ENCODE results near the gene URAD.
A peak's percentile ranks its signal among the peaks of the same experiment; 100 is the strongest.

The URAD gene

GRCh38 chr13:28000567-28000966, 12.1 kb upstream of the URAD start:
- H4K20me1 ChIP-seq (ENCODE audit: insufficient read depth, low read length) = no peaks in the 10 kb centered on the region
- H3K9ac ChIP-seq (ENCODE audit: low read depth, low read length) = no peak overlapping the region
- no peaks in the 10 kb centered on the region for H3K4me1 ChIP-seq (ENCODE audit: insufficient read depth, low read length)
- no peak for TF ChIP-seq CTCF (IDR thresholded peaks at IDR 0.05; ENCODE audit: borderline replicate concordance, extremely low read depth, low read length, poor library complexity, severe bottlenecking)
- TF ChIP-seq EZH2 (IDR thresholded peaks at IDR 0.05; ENCODE audit: borderline replicate concordance, low read depth, low read length, severe bottlenecking) = no peak
- no peak overlapping the region for H3K4me2 ChIP-seq (ENCODE audit: insufficient read depth, low read length)
- no peaks in the 10 kb centered on the region for H3K36me3 ChIP-seq (ENCODE audit: insufficient read depth, low read length)
- no peaks in the 10 kb centered on the region for H3K9me3 ChIP-seq (ENCODE audit: insufficient read depth, low read length, severe bottlenecking)
- no peak overlapping the region for H2AFZ ChIP-seq (ENCODE audit: low read depth, low read length)
- H3K79me2 ChIP-seq (ENCODE audit: insufficient read depth, low read length) = no peaks in the 10 kb centered on the region
- ATAC-seq (ENCODE audit: insufficient read depth, low read depth) (no peak), DNase-seq (no peak)
- no peak overlapping the region for H3K4me3 ChIP-seq (ENCODE audit: low read depth in 1 of 2, low read length in 2 of 2)
- no peak overlapping the region for H3K27ac ChIP-seq (ENCODE audit: low read length)
- no peaks in the 10 kb centered on the region for H3K27me3 ChIP-seq (ENCODE audit: insufficient read depth, low read length, poor library complexity)

- DNase-seq = peak; percentile 54
- H3K79me2 ChIP-seq (ENCODE audit: insufficient read depth, low read length) = no peaks in the 10 kb centered on the region
- TF ChIP-seq CTCF (IDR thresholded peaks at IDR 0.05; ENCODE audit: borderline replicate concordance, extremely low read depth, low read length, poor library complexity, severe bottlenecking) (peak; percentile 66), EZH2 (IDR thresholded peaks at IDR 0.05; ENCODE audit: borderline replicate concordance, low read depth, low read length, severe bottlenecking) (no peak)
- H3K9me3 ChIP-seq (ENCODE audit: insufficient read depth, low read length, severe bottlenecking) = no peaks in the 10 kb centered on the region
- no peaks in the 10 kb centered on the region for H4K20me1 ChIP-seq (ENCODE audit: insufficient read depth, low read length)
- no peak overlapping the region for H3K4me2 ChIP-seq (ENCODE audit: insufficient read depth, low read length)
- no peak overlapping the region for H3K9ac ChIP-seq (ENCODE audit: low read depth, low read length)
- no peaks in the 10 kb centered on the region for H3K27me3 ChIP-seq (ENCODE audit: insufficient read depth, low read length, poor library complexity)
- H3K4me3 ChIP-seq (ENCODE audit: low read depth in 1 of 2, low read length in 2 of 2) = no peak overlapping the region
- H3K27ac ChIP-seq (ENCODE audit: low read length) = no peak overlapping the region
- no peaks in the 10 kb centered on the region for H3K36me3 ChIP-seq (ENCODE audit: insufficient read depth, low read length)
- no peaks in the 10 kb centered on the region for H3K4me1 ChIP-seq (ENCODE audit: insufficient read depth, low read length)
- ATAC-seq (ENCODE audit: insufficient read depth, low read depth) = peak; percentile 87
- no peak overlapping the region for H2AFZ ChIP-seq (ENCODE audit: low read depth, low read length)
These were observed 9.5 kb upstream of the URAD start for GRCh38 chr13:27997904-27998522.

- no peak overlapping the region for H3K9ac ChIP-seq (ENCODE audit: low read depth, low read length)
- no peak overlapping the region for H3K4me3 ChIP-seq (ENCODE audit: low read depth in 1 of 2, low read length in 2 of 2)
- no peaks in the 10 kb centered on the region for H3K9me3 ChIP-seq (ENCODE audit: insufficient read depth, low read length, severe bottlenecking)
- DNase-seq (no peak), ATAC-seq (ENCODE audit: insufficient read depth, low read depth) (no peak)
- TF ChIP-seq CTCF (IDR thresholded peaks at IDR 0.05; ENCODE audit: borderline replicate concordance, extremely low read depth, low read length, poor library complexity, severe bottlenecking) (no peak), EZH2 (IDR thresholded peaks at IDR 0.05; ENCODE audit: borderline replicate concordance, low read depth, low read length, severe bottlenecking) (no peak)
- no peak overlapping the region for H3K4me2 ChIP-seq (ENCODE audit: insufficient read depth, low read length)
- H3K4me1 ChIP-seq (ENCODE audit: insufficient read depth, low read length) = no peaks in the 10 kb centered on the region
- no peak overlapping the region for H3K27ac ChIP-seq (ENCODE audit: low read length)
- H3K79me2 ChIP-seq (ENCODE audit: insufficient read depth, low read length) = no peaks in the 10 kb centered on the region
- no peaks in the 10 kb centered on the region for H4K20me1 ChIP-seq (ENCODE audit: insufficient read depth, low read length)
- H3K36me3 ChIP-seq (ENCODE audit: insufficient read depth, low read length) = no peaks in the 10 kb centered on the region
- no peak overlapping the region for H2AFZ ChIP-seq (ENCODE audit: low read depth, low read length)
- H3K27me3 ChIP-seq (ENCODE audit: insufficient read depth, low read length, poor library complexity) = peaks cover 3% of the 10 kb centered on the region
These were observed 3.4 kb upstream of the URAD start for GRCh38 chr13:27991881-27992280.

Measured in DND-41 (cell line).